SKM-1 treated with dmso at 0.1 percent for 144 hours (cell line): ENCODE measurements around the gene GCNT2.
"Not testable (repeated sequence)": the region's sequence is repeated elsewhere in the genome, so short reads cannot be mapped to it uniquely, and the experiment has no call there.

Experiments
- DNase-seq: peaks from one replicate; lab custom pipeline; 2025; ENCODE audit not compliant: unreplicated experiment; lab: John Stamatoyannopoulos, UW

Gene GCNT2

GRCh38 chr6:10521104-10521808, at the start of gene GCNT2:
Gene GCNT2 (plus strand): TSS chr6:10521351. CDS start chr6:10528912, 7,561 bp downstream.
- DNase-seq = no peak

- DNase-seq = no peak
Observed at GRCh38 chr6:10472634-10473033, 48.5 kb upstream of the GCNT2 start.

- DNase-seq = peak; percentile 62
Observed at GRCh38 chr6:10478187-10479040, 42.7 kb upstream of the GCNT2 start.

DNA sequence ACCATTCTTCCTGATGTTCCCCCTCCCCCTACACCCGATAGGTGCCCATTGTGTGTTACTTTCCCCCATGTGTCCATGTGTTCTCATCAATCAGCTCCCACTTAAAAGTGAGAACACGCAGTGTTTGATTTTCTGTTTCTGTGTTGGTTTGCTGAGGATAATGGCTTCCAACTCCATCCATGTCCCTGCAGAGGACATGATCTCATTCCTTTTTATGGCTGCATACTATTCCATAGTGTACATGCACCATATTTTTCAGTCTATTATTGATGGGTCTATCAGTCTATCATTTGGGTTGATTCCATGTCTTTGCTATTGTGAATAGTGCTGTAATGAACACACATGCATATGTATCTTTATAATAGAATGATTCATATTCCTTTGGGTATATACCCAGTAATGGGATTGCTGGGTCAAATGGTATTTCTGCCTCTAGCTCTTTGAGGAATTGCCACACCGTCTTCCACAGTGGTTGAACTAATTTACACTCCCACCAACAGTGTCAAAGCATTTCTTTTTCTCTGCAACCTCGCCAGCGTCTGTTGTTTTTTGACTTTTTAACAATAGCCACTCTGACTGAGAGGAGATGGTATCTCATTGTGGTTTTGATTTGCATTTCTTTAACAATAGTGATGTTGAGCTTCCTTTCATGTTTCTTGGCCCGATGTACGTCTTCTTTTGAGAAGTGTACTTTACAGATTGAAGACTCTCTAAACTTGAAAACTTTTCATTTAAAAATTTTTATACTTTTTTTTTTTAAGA, 41.0 kb upstream of the GCNT2 start:
- DNase-seq = no peak

- no peak for DNase-seq
Observed at GRCh38 chr6:10481101-10481500, 40.0 kb upstream of the GCNT2 start.

DNA sequence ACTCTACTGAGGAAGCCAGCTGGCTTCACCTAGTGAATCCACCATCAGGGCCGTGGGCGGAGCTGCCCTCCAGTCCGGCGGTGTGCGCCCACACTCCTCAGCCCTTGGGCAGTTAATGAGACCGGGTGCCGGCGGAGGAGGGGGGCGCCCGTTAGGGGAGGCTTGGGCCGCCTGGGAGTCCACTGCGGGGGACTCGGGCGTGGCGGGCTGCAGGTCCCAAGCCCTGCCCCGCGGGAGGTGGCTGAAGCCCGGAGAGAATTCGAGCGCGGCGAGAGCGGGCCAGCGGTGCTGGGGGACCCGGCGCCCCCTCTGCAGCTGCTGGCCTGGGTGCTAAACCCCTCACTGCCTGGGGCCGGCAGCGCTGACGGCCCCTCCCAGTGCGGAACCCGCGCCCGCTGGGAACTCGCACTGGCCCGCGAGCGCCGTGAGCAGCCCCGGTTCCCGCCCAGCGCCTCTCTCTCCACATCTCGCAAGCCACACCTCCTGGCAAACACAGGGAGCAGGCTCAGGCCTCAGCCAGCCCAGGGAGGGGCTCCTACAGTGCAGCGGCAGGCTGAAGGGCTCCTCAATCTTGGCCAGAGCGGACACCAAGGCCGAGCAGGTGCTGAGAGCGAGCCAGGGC, 38.4 kb upstream of the GCNT2 start:
- DNase-seq = no peak

GRCh38 chr6:10484912-10485311, 36.2 kb upstream of the GCNT2 start:
- no peak for DNase-seq

- DNase-seq = no peak
Observed at GRCh38 chr6:10485406-10485805, 35.7 kb upstream of the GCNT2 start.

- no peak for DNase-seq
Observed at GRCh38 chr6:10486215-10486614, 34.9 kb upstream of the GCNT2 start.

DNA sequence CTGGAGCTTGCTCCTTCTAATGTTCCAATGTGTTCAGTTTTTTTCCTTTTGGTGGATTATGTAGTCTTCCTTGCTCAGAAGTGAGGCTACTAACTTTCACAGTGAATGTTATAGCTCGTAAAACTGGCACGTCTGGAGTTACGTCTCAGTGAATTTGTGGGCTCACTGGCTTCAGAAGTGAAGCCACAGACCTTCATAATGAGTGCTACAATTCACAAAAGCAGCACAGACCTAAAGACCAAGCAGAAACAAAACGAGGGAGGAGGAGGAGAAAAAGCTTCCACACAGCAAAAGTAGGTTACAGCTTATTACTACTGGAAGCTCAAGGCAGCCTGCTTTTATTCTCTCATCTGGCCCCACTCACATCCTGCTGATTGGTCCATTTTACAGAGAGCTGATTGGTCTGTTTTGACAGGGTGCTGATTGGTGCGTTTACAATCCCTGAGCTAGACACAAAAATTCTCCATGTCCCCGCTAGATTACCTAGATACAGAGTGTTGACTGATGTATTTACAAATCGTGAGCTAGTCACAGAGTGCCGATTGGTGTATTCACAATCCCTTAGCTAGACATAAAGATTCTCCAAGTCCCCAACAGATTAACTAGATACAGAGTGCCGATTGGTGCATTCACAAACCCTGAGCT, 34.1 kb upstream of the GCNT2 start:
- not testable (repeated sequence) for DNase-seq

DNA sequence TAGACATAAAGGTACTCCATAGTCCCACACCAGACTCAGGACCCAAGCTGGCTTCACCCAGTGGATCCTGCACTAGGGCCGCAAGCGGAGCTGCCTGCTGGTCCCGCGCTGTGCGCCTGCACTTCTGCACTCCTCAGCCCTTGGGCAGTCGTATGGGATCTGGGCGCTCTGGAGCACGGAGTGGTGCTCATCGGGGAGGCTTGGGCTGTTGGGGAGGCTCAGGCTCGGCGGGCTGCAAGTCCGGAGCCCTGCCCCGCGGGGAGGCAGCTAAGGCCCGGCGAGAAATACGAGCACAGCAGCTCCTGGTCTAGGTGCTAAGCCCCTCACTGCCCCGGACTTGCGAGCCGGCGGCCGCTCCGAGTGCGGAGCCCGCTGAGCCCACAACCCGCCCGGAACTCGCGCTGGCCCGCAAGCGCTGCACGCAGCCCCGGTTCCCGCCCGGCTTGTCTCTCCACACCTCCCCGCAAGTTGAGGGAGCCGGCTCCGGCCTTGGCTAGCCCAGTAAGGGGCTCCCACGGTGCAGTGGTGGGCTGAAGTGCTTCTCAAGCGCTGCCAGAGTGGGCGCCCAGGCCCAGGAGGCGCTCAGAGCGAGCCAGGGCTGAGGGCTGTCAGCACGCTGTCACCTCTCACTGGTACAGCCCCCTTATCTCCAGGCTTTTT, 33.4 kb upstream of the GCNT2 start:
- no peak for DNase-seq

- DNase-seq = no peak
Observed at GRCh38 chr6:10491463-10491862, 29.7 kb upstream of the GCNT2 start.

- not testable (repeated sequence) for DNase-seq
Observed at GRCh38 chr6:10491905-10492304, 29.2 kb upstream of the GCNT2 start.

GRCh38 chr6:10495029-10495428, 26.1 kb upstream of the GCNT2 start:
- DNase-seq = no peak

GRCh38 chr6:10505529-10505928, 15.6 kb upstream of the GCNT2 start:
- DNase-seq = no peak

DNA sequence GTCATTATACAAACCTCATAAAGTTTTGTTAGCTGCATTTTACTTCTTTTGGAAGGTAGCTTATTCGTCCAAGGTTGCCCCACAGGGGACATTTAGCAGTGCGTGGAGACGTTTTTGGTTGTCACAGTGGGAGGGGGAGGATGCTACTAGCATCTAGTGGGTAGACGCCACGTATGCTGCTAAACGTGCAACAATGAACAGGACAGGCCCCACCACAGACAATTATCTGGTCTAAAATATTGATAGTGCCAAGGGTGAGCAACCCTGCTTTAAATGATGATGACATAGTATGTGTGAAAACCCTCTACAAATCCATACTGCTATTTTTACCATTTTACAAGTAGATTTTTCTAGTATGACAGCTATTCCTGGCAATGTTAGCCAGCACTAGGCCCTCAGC, 13.9 kb upstream of the GCNT2 start:
- DNase-seq = no peak

DNA sequence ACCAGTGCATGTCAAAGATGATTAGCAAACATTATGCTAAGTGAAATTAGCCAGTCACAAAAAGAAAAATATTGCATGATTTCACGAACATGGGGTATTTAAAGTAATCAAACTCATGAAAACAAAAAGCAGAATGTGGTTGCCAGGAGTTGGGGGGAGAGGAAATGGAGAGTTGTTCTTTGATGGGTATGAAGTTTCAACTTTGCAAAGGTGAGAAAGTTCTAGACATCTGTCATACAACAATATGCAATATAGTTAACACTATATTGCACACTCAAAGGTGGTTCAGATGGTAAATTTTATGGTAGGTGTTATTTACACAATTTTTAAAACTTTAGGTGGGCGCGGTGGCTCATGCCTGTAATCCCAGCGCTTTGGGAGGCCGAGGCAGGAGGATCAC, 13.4 kb upstream of the GCNT2 start:
- DNase-seq = no peak

DNA sequence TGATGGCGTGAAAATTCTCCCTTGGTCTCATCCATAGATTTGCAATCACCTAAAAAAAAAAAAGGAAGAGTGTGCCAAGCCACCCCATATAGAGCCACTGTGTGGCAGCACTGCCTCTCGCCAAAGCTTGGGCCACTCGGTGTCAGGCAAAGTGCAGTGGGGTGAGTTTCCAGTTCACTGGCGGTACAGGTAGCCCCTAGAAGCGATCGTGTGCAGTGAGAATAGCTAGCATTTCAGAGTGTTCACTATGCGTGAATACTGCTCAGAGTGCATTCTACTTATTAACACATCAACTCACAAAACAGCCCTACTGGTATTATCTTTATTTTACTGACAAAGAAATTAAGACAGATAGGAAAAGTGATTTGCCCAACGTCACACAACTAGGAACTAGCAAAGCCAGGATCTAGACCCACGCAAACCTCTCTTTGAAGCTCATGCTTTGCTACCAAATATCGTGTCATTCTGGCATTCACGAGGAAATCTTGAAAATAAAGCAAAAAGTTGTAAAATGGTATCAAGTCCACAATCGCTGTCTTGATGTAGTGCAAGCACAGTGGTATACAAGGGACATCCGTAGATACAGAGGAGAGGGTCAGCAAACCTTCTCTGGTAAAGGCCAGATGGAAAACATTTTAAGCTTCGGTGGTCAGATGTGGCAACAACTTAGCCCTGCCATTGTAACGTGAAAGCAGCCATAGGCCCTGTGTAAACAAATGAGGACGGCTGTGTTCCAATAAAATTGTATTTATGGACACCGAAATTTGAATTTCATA, 10.4 kb upstream of the GCNT2 start:
- peak; percentile 72 for DNase-seq

GRCh38 chr6:10511477-10511876, 9.7 kb upstream of the GCNT2 start:
- no peak for DNase-seq
